ENCODE results near the gene ADGRD1. TPM values are rescaled to one million over a fixed set of nuclear protein-coding genes. Genes with fewer than 3 reads are reported as not detected.
A peak's percentile ranks its signal among the peaks of the same experiment; 100 is the strongest.

ADGRD1 gene
- total RNA-seq, 1 donor from 2014 or later, result 1.0 TPM

- Mint-ChIP-seq H3K36me3 (ENCODE audit: unreplicated experiment) (no peaks in the 10 kb centered on the region), H3K4me1 (ENCODE audit: unreplicated experiment) (no peaks in the 10 kb centered on the region), H3K4me3 (ENCODE audit: unreplicated experiment) (no peak overlapping the region), H3K9me3 (ENCODE audit: unreplicated experiment) (peaks cover 5% of the 10 kb centered on the region), H3K27ac (ENCODE audit: unreplicated experiment) (no peak overlapping the region), H3K27me3 (ENCODE audit: unreplicated experiment) (no peaks in the 10 kb centered on the region)
- TF ChIP-seq CTCF (IDR thresholded peaks at IDR 0.05), result no peak
- DNase-seq (ENCODE audit: extremely low spot score, unreplicated experiment), result peak; percentile 67
Observed at GRCh38 chr12:131153956-131154355, 200.2 kb downstream of the ADGRD1 start.

DNA sequence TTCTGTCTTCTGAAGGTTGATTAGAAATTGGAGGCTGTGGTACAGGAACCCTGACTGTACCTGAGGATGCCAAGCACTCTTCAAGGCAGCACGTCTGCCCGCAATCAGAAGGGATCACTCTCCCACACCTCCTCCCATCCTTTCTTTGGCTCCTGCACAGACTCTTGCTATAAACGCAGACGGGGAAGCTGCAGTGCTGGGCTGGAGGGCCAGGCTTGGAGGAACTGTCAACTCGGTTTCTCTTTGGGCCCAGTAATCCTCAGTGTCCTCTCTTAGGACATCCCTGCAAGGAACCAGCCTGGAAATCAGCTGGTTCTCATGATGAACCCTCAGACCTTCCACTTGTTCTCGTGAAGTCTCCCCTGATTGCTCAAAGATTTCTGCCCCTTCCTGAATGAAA, 201.4 kb downstream of the ADGRD1 start:
- no peaks in the 10 kb centered on the region for H3K4me1 Mint-ChIP-seq (ENCODE audit: unreplicated experiment)
- H3K27ac Mint-ChIP-seq (ENCODE audit: unreplicated experiment), result no peak overlapping the region
- no peak for DNase-seq (ENCODE audit: extremely low spot score, unreplicated experiment)
- no peaks in the 10 kb centered on the region for H3K36me3 Mint-ChIP-seq (ENCODE audit: unreplicated experiment)
- H3K27me3 Mint-ChIP-seq (ENCODE audit: unreplicated experiment), result no peaks in the 10 kb centered on the region
- H3K4me3 Mint-ChIP-seq (ENCODE audit: unreplicated experiment), result no peak overlapping the region
- TF ChIP-seq CTCF (IDR thresholded peaks at IDR 0.05), result no peak
- peaks cover 5% of the 10 kb centered on the region for H3K9me3 Mint-ChIP-seq (ENCODE audit: unreplicated experiment)

DNA sequence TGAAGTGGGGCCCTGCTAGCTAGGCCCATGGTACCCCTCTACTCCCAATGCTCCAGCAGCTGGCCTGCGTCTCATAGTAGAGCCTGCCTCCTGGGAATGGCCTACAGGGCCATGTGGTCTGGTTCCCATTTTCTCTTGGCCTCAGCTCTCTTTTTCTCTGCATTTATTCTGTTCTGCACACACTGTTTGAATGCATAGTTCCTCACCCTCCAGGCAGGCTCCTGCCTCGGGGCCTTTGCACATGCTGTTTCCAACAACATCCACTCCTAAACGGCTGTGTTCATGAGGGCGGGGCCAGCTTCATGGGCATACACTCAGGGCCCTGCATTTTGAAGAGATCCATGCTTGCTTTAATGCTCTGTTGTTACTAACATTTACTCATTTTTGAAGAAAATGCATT, 204.0 kb downstream of the ADGRD1 start:
- DNase-seq (ENCODE audit: extremely low spot score, unreplicated experiment), result no peak
- H3K27ac Mint-ChIP-seq (ENCODE audit: unreplicated experiment), result no peak overlapping the region
- H3K4me1 Mint-ChIP-seq (ENCODE audit: unreplicated experiment), result no peaks in the 10 kb centered on the region
- no peaks in the 10 kb centered on the region for H3K36me3 Mint-ChIP-seq (ENCODE audit: unreplicated experiment)
- peaks cover 2% of the 10 kb centered on the region for H3K27me3 Mint-ChIP-seq (ENCODE audit: unreplicated experiment)
- H3K9me3 Mint-ChIP-seq (ENCODE audit: unreplicated experiment), result no peaks in the 10 kb centered on the region
- no peak for TF ChIP-seq CTCF (IDR thresholded peaks at IDR 0.05)
- H3K4me3 Mint-ChIP-seq (ENCODE audit: unreplicated experiment), result no peak overlapping the region

- no peak overlapping the region for H3K4me3 Mint-ChIP-seq (ENCODE audit: unreplicated experiment)
- DNase-seq (ENCODE audit: extremely low spot score, unreplicated experiment), result no peak
- no peaks in the 10 kb centered on the region for H3K4me1 Mint-ChIP-seq (ENCODE audit: unreplicated experiment)
- H3K36me3 Mint-ChIP-seq (ENCODE audit: unreplicated experiment), result no peaks in the 10 kb centered on the region
- no peaks in the 10 kb centered on the region for H3K9me3 Mint-ChIP-seq (ENCODE audit: unreplicated experiment)
- H3K27me3 Mint-ChIP-seq (ENCODE audit: unreplicated experiment), result peaks cover 2% of the 10 kb centered on the region
- no peak overlapping the region for H3K27ac Mint-ChIP-seq (ENCODE audit: unreplicated experiment)
- no peak for TF ChIP-seq CTCF (IDR thresholded peaks at IDR 0.05)
Observed at GRCh38 chr12:131159660-131160059, 206.0 kb downstream of the ADGRD1 start.

- H3K36me3 Mint-ChIP-seq (ENCODE audit: unreplicated experiment), result no peaks in the 10 kb centered on the region
- H3K4me3 Mint-ChIP-seq (ENCODE audit: unreplicated experiment), result no peak overlapping the region
- no peak for TF ChIP-seq CTCF (IDR thresholded peaks at IDR 0.05)
- no peak overlapping the region for H3K27ac Mint-ChIP-seq (ENCODE audit: unreplicated experiment)
- no peaks in the 10 kb centered on the region for H3K9me3 Mint-ChIP-seq (ENCODE audit: unreplicated experiment)
- H3K4me1 Mint-ChIP-seq (ENCODE audit: unreplicated experiment), result peaks cover under 1% of the 10 kb centered on the region
- H3K27me3 Mint-ChIP-seq (ENCODE audit: unreplicated experiment), result peaks cover 2% of the 10 kb centered on the region
- no peak for DNase-seq (ENCODE audit: extremely low spot score, unreplicated experiment)
Observed at GRCh38 chr12:131162113-131162512, 208.4 kb downstream of the ADGRD1 start.

Measured in osteocyte (in vitro differentiated cells).